Measurements from ENCODE around the gene ROBO2.

DNA sequence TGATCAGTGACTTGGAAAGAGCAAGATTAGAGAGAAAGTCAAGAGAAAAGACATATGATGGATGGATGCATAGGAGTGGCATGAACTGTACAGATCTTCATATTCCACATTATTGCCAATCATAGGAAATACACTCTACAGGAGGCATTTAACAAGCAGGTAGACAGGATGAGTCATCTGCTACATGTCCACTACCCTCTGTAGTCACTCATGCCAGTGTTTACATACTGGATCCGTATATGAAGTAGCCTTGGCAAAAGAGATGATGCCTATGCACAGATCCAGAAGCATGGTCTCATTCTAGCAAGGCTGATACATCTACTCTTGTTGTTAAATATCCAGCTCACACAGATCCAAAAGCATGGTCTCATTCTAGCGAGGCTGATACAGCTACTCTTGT, 632.1 kb downstream of the ROBO2 start:
- TF ChIP-seq, protein P1, sequence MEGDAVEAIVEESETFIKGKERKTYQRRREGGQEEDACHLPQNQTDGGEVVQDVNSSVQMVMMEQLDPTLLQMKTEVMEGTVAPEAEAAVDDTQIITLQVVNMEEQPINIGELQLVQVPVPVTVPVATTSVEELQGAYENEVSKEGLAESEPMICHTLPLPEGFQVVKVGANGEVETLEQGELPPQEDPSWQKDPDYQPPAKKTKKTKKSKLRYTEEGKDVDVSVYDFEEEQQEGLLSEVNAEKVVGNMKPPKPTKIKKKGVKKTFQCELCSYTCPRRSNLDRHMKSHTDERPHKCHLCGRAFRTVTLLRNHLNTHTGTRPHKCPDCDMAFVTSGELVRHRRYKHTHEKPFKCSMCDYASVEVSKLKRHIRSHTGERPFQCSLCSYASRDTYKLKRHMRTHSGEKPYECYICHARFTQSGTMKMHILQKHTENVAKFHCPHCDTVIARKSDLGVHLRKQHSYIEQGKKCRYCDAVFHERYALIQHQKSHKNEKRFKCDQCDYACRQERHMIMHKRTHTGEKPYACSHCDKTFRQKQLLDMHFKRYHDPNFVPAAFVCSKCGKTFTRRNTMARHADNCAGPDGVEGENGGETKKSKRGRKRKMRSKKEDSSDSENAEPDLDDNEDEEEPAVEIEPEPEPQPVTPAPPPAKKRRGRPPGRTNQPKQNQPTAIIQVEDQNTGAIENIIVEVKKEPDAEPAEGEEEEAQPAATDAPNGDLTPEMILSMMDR (conservative IDR thresholded peaks at IDR 0.05): no peak
- TF ChIP-seq ZFX (IDR thresholded peaks at IDR 0.05): no peak
